Smooth muscle cell of trachea (primary cell): ENCODE results near the gene ITPRIPL1. TPM values are rescaled to one million over a fixed set of nuclear protein-coding genes. Genes with fewer than 3 reads are reported as not detected.

Source experiments
- total RNA-seq: library from RNA; depleted of rRNA; stranded (reverse); fragments of >200 nt; gene quantifications from 2 replicates; pipeline ENCODE4 v1.2.1, GENCODE V29; 2014

The ITPRIPL1 gene, protein sequence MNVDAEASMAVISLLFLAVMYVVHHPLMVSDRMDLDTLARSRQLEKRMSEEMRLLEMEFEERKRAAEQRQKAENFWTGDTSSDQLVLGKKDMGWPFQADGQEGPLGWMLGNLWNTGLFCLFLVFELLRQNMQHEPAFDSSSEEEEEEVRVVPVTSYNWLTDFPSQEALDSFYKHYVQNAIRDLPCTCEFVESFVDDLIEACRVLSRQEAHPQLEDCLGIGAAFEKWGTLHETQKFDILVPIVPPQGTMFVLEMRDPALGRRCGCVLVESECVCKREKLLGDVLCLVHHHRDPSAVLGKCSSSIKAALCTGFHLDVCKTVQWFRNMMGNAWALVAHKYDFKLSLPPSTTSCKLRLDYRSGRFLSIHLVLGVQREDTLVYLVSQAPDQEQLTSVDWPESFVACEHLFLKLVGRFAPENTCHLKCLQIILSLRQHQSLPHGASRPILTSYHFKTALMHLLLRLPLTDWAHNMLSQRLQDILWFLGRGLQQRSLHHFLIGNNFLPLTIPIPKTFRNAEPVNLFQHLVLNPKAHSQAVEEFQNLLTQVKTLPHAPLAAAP
- 2.9 and 5.8 TPM in 2 replicates for total RNA-seq

DNA sequence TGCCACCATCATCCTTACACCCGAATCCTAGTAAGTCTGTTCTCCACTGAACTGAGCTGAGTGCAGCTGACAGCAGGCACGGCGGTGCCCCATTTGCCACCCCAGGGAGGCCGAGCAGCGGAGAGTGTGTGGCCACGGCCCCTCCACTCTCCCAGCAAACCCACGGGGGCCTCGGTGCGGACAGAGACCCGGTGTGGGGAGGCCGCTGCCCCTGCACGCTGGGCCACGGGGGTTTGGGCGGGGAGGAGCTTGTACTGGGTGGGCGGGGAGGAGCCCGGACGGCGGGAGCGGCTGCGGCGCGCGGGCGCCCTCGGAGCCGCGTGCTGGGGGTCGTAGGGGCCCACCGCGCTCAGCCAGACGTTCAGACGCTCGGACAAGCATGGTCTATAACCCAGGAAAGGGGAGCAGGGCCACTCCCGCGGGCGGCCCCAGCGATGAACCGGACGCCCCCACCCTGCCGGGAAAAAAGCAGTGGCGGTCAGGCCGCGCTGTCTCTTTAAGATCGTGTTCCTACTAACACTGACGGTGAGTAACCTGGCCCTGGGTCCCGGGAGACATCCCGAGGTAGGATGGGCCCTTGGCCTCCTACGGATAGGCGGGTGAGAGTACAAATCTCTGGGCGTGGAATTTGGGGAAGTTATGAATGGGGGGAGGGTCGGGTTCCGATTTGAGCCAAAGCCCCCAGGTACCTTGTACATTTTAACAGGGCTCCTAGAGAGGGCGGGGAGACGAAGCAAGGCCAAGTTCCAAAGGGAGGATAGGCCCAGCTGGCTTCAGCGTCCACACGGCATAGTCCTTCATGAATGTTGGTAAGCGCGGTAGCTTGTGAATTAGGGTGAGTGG is at the start of gene ITPRIPL1:
Gene ITPRIPL1 (plus strand): TSS at position 277 of the 843 bp plus-strand sequence. CDS start 523 bp downstream, at position 800.

DNA sequence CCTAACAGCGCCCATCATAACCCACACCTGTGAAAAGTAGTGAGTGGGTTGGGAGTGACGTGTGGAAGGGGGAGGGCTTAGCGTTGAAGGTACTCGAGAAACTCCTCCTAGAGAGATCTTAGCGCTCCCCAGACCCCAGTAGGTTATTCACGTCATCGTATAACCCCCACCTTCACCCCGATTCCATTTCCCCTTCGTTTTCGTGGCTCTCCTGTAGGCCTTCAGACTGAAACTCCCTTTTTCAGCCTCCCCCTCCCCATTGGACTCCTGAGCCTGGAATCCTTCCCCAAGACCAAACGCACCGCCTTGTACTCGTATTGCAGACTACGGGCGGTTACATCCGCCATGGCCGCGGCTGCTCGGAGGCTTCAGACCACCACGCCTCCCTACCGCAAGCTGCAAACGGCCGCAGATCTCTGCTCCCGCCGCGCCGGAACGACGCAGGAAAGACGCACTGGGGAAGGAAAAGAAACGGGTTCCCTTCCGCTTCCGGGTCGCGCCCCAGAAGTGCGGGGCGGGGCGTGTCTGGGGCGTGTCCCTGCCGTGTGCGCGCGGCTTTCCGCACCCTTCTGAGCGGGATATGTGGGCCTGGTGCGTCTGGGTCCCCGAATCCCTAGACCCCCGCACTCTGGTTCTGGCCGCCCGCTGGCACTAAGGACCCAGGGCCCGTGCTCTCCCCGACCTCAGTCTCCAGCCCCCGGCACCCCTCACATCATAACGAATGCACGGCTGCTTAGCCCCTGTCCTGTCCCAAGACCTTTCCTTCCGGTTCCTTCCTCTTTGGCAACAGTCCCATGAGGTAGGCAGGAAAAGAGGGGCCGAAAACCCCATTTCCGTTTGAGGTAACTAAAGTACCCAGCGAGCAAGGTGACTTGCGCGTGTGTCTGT is 19.8 kb upstream of the ITPRIPL1 start, which contains the start of gene SNRNP200:
Gene SNRNP200 (minus strand): TSS at position 456 of the 888 bp plus-strand sequence. CDS start 109 bp downstream, at position 347.

Other genes with a start within 250 kb of the ITPRIPL1 start
- not detected in 2 replicates for gene ADRA2B, start 208.7 kb upstream of the ITPRIPL1 start, total RNA-seq
- 0.17 TPM in 1 of 2 replicates, not detected in the other for gene ASTL, start 186.8 kb upstream of the ITPRIPL1 start, total RNA-seq
- gene DUSP2, start 179.9 kb upstream of the ITPRIPL1 start, total RNA-seq = 0.15 and 2.0 TPM in 2 replicates
- gene STARD7, start 116.5 kb upstream of the ITPRIPL1 start, total RNA-seq = 113 and 130 TPM in 2 replicates
- gene TMEM127, start 59.3 kb upstream of the ITPRIPL1 start, total RNA-seq = 16.3 and 38.9 TPM in 2 replicates
- 92.1 and 93.5 TPM in 2 replicates for gene CIAO1, start 59.1 kb upstream of the ITPRIPL1 start, total RNA-seq
- 54.9 and 72.9 TPM in 2 replicates for gene SNRNP200, start 19.8 kb upstream of the ITPRIPL1 start, total RNA-seq
- 1.2 and 26.3 TPM in 2 replicates for gene NCAPH, start 10.4 kb downstream of the ITPRIPL1 start, total RNA-seq
- 0.17 TPM in 1 of 2 replicates, not detected in the other for gene NEURL3, start 180.0 kb downstream of the ITPRIPL1 start, total RNA-seq
- 10.9 and 15.5 TPM in 2 replicates for gene ARID5A, start 211.4 kb downstream of the ITPRIPL1 start, total RNA-seq